ENCODE measurements around the gene LRRC72. TPM values are rescaled to one million over a fixed set of nuclear protein-coding genes. Genes with fewer than 3 reads are reported as not detected.
"Not testable (repeated sequence)": the region's sequence is repeated elsewhere in the genome, so short reads cannot be mapped to it uniquely, and the experiment has no call there.

Gene LRRC72
- total and polyA plus RNA-seq, 10 of the 15 experiments (the other 5 are each of a cell fraction or from before 2014, with no cell fraction given) = not detected

DNA sequence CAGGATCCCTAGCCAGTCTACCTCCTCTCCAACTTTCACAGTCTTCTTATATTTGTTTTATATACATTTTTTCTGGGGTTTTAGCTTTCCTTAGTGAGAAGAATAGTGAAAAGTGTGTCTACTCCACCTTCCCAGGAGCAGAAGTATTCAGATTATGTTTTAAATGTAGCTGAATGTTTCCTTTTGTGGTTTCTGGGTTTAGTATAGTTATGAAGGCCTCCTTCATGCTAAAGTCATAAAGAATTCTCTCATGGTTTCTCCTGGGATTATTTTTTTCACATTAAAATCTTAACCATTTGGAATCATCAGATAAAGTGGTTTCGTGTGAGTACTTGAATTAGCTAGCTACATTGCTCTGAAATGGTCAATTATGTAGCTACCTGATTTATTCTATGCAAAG lies 68.1 kb downstream of the LRRC72 start (continued):
- TF ChIP-seq, protein P1, sequence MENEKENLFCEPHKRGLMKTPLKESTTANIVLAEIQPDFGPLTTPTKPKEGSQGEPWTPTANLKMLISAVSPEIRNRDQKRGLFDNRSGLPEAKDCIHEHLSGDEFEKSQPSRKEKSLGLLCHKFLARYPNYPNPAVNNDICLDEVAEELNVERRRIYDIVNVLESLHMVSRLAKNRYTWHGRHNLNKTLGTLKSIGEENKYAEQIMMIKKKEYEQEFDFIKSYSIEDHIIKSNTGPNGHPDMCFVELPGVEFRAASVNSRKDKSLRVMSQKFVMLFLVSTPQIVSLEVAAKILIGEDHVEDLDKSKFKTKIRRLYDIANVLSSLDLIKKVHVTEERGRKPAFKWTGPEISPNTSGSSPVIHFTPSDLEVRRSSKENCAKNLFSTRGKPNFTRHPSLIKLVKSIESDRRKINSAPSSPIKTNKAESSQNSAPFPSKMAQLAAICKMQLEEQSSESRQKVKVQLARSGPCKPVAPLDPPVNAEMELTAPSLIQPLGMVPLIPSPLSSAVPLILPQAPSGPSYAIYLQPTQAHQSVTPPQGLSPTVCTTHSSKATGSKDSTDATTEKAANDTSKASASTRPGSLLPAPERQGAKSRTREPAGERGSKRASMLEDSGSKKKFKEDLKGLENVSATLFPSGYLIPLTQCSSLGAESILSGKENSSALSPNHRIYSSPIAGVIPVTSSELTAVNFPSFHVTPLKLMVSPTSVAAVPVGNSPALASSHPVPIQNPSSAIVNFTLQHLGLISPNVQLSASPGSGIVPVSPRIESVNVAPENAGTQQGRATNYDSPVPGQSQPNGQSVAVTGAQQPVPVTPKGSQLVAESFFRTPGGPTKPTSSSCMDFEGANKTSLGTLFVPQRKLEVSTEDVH (IDR thresholded peaks at IDR 0.05; ENCODE audit: low read depth, partially characterized antibody) = no peak

DNA sequence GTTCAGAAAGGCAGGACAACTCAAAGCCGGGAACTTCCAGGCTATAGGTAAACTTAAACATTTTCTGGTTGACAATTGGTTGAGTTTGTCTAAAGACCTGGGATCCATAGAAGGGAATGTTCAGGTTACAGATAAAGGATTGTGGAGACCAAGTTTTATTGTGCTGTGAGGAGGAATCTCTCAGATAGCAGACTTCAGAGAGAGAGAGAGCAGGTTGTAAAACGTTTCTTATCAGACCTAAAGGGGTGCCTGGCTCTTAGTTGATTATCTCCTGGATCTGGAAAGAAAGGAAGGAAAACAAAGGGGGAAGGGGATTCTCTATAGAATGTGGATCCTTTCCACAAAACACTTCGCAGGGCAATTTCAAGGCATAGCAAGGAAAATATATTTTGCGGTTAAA lies 69.0 kb downstream of the LRRC72 start:
- RAD21 ChIA-PET (ENCODE audit: unreplicated experiment); H3K4me1 ChIP-seq (ENCODE audit: control insufficient read depth, insufficient read depth, low read length); in situ Hi-C loops (cut with MboI); H3K27ac ChIP-seq (ENCODE audit: control insufficient read depth, insufficient read depth); H3K36me3 ChIP-seq (ENCODE audit: control insufficient read depth in 2 of 2, insufficient read depth in 2 of 2, low read length in 1 of 2); CTCF ChIA-PET; ATAC-seq; H3K4me3 ChIP-seq; POLR2A ChIA-PET; DNase-seq (ENCODE audit: low read depth, low spot score); H4K20me1 ChIP-seq (ENCODE audit: control insufficient read depth, insufficient read depth); H3K9me3 ChIP-seq (replicated peaks; ENCODE audit: control insufficient read depth, insufficient read depth, low read length); H3K4me2 ChIP-seq (ENCODE audit: control insufficient read depth, insufficient read depth); BruUV-seq (replicated peaks); H3K9ac ChIP-seq (ENCODE audit: control insufficient read depth, insufficient read depth, low read length); H2AFZ ChIP-seq (ENCODE audit: control insufficient read depth, low read depth, low read length); SMC1A ChIA-PET (ENCODE audit: uncharacterized antibody, unreplicated experiment); FAIRE-seq; intact Hi-C loops (cut with micrococcal nuclease; ENCODE audit: unreplicated experiment); H3K27me3 ChIP-seq (replicated peaks in 1 of 2; ENCODE audit: control insufficient read depth in 2 of 2, insufficient read depth in 2 of 2, low read length in 1 of 2); H3K79me2 ChIP-seq (ENCODE audit: control insufficient read depth, insufficient read depth, low read length): not testable (repeated sequence)
- WGBS (ENCODE audit: insufficient coverage, insufficient replicate concordance, low lambda C conversion rate, missing lambda C conversion rate) = 35% methylated on average over 4 of the region's 4 CpGs

DNA sequence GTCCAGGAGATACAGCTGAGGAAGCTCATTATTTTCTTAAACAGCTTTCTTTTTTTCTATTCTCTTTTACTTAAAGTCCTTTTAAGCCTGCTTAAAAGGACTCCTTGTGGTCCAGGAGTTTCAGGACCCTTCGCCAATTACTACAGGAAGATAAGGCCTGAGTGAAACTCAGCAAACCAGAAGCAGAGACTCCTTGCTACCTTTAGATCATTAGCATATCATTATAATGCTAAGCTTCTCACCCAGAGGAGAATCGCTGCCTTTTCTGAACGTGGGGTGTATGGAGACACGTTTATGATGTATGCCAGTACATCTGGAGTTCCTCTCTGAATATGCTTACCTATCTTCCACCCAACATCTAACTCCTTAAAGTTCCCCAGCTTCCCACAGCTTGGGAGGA lies 71.4 kb downstream of the LRRC72 start:
- ChIA-PET RAD21 (ENCODE audit: unreplicated experiment) (no interaction called here), CTCF (no interaction called here), SMC1A (ENCODE audit: uncharacterized antibody, unreplicated experiment) (no interaction called here), POLR2A (no interaction called here)
- H3K36me3 ChIP-seq (ENCODE audit: control insufficient read depth in 2 of 2, insufficient read depth in 2 of 2, low read length in 1 of 2) = no peaks in the 10 kb centered on the region
- WGBS (ENCODE audit: insufficient coverage, insufficient replicate concordance, low lambda C conversion rate, missing lambda C conversion rate) = 20% methylated on average over 4 of the region's 4 CpGs
- H3K9me3 ChIP-seq (replicated peaks; ENCODE audit: control insufficient read depth, insufficient read depth, low read length) = no peaks in the 10 kb centered on the region
- H3K4me3 ChIP-seq = no peak overlapping the region
- BruUV-seq (replicated peaks) = no TSS peak
- no peaks in the 10 kb centered on the region; a peak in 1 of 4 replicates for H3K27me3 ChIP-seq (replicated peaks in 1 of 2; ENCODE audit: control insufficient read depth in 2 of 2, insufficient read depth in 2 of 2, low read length in 1 of 2)
- H3K27ac ChIP-seq (ENCODE audit: control insufficient read depth, insufficient read depth) = no peak overlapping the region
- H3K4me2 ChIP-seq (ENCODE audit: control insufficient read depth, insufficient read depth) = no peak overlapping the region
- H3K79me2 ChIP-seq (ENCODE audit: control insufficient read depth, insufficient read depth, low read length) = no peaks in the 10 kb centered on the region
- no peak overlapping the region for H2AFZ ChIP-seq (ENCODE audit: control insufficient read depth, low read depth, low read length)
- ATAC-seq (no peak), FAIRE-seq (no peak), DNase-seq (ENCODE audit: low read depth, low spot score) (no peak)
- no peaks in the 10 kb centered on the region for H3K4me1 ChIP-seq (ENCODE audit: control insufficient read depth, insufficient read depth, low read length)
- in situ Hi-C loops (cut with MboI) = no loop called here
- intact Hi-C loops (cut with micrococcal nuclease; ENCODE audit: unreplicated experiment) = no loop called here
- no peaks in the 10 kb centered on the region for H4K20me1 ChIP-seq (ENCODE audit: control insufficient read depth, insufficient read depth)
- no peak overlapping the region for H3K9ac ChIP-seq (ENCODE audit: control insufficient read depth, insufficient read depth, low read length)
- no peak for TF ChIP-seq NFYA (IDR thresholded peaks at IDR 0.05; ENCODE audit: borderline replicate concordance, low read depth, low read length)
- no peak for TF ChIP-seq ZZZ3 (IDR thresholded peaks at IDR 0.05; ENCODE audit: control insufficient read depth, insufficient read length, low read depth)
- TF ChIP-seq YY1 (IDR thresholded peaks at IDR 0.05; ENCODE audit: low read depth, low read length) = no peak
- no peak for TF ChIP-seq CHD2 (IDR thresholded peaks at IDR 0.05; ENCODE audit: borderline replicate concordance, low read depth, low read length)
- TF ChIP-seq RAD21 (IDR thresholded peaks at IDR 0.05; ENCODE audit: insufficient read depth, low read depth, low read length) = no peak
- no peak for TF ChIP-seq CBX5 (IDR thresholded peaks at IDR 0.05; ENCODE audit: low read depth)
- TF ChIP-seq, protein P2, sequence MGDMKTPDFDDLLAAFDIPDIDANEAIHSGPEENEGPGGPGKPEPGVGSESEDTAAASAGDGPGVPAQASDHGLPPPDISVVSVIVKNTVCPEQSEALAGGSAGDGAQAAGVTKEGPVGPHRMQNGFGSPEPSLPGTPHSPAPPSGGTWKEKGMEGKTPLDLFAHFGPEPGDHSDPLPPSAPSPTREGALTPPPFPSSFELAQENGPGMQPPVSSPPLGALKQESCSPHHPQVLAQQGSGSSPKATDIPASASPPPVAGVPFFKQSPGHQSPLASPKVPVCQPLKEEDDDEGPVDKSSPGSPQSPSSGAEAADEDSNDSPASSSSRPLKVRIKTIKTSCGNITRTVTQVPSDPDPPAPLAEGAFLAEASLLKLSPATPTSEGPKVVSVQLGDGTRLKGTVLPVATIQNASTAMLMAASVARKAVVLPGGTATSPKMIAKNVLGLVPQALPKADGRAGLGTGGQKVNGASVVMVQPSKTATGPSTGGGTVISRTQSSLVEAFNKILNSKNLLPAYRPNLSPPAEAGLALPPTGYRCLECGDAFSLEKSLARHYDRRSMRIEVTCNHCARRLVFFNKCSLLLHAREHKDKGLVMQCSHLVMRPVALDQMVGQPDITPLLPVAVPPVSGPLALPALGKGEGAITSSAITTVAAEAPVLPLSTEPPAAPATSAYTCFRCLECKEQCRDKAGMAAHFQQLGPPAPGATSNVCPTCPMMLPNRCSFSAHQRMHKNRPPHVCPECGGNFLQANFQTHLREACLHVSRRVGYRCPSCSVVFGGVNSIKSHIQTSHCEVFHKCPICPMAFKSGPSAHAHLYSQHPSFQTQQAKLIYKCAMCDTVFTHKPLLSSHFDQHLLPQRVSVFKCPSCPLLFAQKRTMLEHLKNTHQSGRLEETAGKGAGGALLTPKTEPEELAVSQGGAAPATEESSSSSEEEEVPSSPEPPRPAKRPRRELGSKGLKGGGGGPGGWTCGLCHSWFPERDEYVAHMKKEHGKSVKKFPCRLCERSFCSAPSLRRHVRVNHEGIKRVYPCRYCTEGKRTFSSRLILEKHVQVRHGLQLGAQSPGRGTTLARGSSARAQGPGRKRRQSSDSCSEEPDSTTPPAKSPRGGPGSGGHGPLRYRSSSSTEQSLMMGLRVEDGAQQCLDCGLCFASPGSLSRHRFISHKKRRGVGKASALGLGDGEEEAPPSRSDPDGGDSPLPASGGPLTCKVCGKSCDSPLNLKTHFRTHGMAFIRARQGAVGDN (IDR thresholded peaks at IDR 0.05) = no peak
- TF ChIP-seq PML (IDR thresholded peaks at IDR 0.05; ENCODE audit: low read length) = no peak
- no peak for TF ChIP-seq SMAD1 (IDR thresholded peaks at IDR 0.05; ENCODE audit: low read depth, partially characterized antibody)
